Stimulated activated naive CD8-positive, alpha-beta T cell treated with anti-CD3 and anti-CD28 coated beads, Interleukin-15, Interleukin-2, amounts not matched to agents 100 ng/mL and 50 ng/mL, for 24 hours (primary cell): ENCODE measurements around the gene VPS51.
A peak's percentile ranks its signal among the peaks of the same experiment; 100 is the strongest.

Experiments
- H3K27ac Mint-ChIP-seq: one replicate; pipeline ENCODE4 v1.8.0; 2021; ENCODE audit warnings: mild to moderate bottlenecking, mixed read lengths
- H3K27me3 Mint-ChIP-seq: one replicate; pipeline ENCODE4 v1.8.0; 2021; ENCODE audit warnings: mixed read lengths
- H3K36me3 Mint-ChIP-seq: one replicate; pipeline ENCODE4 v1.8.0; 2021; ENCODE audit warnings: low read depth, mixed read lengths
- H3K4me1 Mint-ChIP-seq: one replicate; pipeline ENCODE4 v1.8.0; 2021; ENCODE audit warnings: low read depth, mixed read lengths
- H3K4me3 Mint-ChIP-seq: one replicate; pipeline ENCODE4 v1.8.0; 2021; ENCODE audit warnings: mild to moderate bottlenecking, mixed read lengths
- H3K9me3 Mint-ChIP-seq: one replicate; pipeline ENCODE4 v1.8.0; 2021; ENCODE audit warnings: mixed read lengths

The VPS51 gene

DNA sequence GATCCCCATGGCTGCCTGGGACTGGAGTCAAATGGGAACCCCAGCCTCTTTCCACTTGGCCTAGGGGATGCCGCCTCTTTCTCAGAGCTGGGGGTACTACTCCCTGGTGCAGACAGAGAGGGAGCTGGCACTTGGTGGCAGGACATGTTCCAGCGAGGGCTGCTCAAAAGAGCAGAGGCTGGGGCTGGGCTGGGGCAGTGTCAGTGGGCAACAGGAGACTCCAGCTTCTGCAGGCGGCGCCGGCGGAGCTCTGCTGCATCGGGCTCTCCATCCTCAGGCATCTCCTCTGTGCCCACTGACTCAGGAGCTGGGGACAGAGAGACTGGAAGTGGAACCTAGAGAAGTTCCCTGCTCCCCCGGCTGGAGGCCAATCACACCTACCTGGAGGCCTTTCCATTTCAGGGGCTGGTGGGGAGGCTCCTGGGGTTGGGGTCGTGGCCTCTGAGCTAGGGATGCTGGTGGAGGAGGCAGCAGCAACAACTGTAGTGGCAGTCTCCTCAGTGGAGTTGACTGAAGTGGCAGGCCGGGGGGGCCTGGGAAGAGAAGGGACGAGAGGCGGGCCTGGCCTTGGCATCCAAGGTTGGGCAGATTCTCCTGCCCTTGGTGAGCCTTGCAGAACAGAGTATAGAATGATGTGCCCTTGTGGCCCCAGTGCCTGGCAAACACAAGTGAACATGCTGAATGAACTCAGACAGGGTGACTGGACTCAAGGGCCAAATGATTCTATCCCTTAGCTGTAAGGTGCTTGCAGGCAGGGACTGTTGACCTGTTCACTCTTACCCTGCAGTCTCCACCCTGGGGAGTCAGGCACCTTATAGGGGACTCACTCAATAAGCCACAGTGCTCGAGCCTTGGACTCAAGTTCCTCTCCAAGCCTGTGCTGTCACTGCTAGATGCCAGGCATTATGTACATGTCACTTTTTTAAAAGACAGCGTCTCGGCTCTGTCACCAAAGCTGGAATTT is 32.5 kb downstream of the VPS51 start:
- H3K27me3 Mint-ChIP-seq: no peaks in the 10 kb centered on the region
- H3K27ac Mint-ChIP-seq: no peak overlapping the region
- H3K4me1 Mint-ChIP-seq: peaks cover 36% of the 10 kb centered on the region
- no peaks in the 10 kb centered on the region for H3K9me3 Mint-ChIP-seq
- no peak overlapping the region for H3K4me3 Mint-ChIP-seq
- peaks cover 33% of the 10 kb centered on the region for H3K36me3 Mint-ChIP-seq

DNA sequence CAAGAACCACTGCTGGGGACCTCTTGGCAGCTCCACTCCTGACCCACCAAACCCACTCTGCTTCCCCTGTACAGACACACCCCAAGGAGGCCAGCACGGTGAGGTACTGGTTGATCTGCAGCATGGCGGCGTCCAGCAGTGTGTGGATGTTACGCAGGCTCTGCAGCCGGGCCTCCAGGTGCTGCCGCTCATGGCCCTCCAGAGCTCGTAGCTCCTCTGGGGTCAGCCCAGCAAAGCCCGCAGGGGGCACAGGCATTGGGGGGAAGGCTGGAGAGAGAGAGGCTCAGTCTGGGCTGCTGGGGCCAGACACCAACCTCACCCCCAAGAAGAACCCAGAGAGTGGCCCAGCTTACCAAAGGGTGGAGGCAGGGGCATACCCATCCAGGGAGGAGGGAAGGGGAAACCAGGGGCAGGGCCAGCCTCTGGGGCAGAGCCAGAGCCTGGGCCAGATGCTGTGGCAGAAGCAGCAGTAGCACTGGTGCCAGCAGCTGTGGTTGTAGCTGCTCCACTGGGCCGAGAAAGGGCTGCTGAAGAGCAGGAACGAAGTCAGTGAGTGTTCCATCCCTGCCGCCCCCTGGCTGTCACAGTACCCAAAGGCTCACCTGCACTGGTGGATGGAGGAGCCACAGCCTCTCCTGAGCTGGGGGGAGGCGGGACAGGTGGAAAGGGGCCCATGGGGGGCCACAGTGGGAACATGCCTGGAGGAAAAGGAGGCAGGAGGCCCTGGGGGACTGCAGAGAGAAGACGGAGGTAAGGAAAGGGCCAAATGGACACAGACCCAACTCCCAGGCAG is 33.8 kb downstream of the VPS51 start:
- Mint-ChIP-seq H3K36me3 (peaks cover 26% of the 10 kb centered on the region), H3K9me3 (no peaks in the 10 kb centered on the region), H3K4me1 (peaks cover 34% of the 10 kb centered on the region), H3K27me3 (no peaks in the 10 kb centered on the region), H3K27ac (no peak overlapping the region), H3K4me3 (no peak overlapping the region)

DNA sequence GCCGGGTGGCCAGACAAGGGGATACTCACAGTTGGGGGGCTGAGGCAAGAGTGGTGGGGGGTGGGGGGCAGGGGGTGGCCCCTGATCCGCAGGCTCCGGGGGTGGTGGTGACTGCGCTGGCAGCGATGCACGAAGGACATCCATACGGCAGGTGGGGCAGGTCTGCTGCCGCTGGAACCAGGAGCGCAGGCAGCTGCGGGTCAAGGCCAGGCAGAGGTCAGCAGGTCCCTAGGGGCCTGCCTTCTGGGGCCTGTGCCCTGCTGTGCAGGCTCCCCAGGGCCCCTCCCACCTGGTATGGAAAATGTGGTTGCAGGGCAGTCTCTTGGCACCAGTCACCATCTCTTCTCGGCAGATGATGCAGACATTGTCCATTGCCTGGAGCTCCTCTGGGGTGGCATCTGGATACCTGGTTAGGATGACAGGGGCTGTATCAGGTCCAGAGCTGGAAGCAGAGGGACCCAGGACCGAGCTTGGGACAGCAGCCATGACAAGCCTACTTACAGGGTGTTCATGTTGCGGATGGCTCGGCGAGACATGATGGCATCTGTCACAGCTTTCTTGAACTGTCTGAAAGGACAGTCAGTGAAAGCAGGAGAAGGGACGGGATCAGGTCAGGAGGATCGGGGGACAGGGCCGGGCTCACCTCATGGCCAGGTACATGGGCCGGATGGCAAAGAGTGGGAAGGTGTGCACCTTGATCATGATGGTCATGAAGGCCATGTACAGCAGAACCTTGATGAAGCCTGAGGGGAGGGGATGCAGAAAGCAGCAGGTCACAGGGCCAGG is 34.8 kb downstream of the VPS51 start:
- Mint-ChIP-seq H3K27ac (no peak overlapping the region), H3K4me1 (peaks cover 43% of the 10 kb centered on the region), H3K36me3 (peaks cover 22% of the 10 kb centered on the region), H3K9me3 (no peaks in the 10 kb centered on the region), H3K27me3 (no peaks in the 10 kb centered on the region), H3K4me3 (no peak overlapping the region)

- H3K27me3 Mint-ChIP-seq: no peaks in the 10 kb centered on the region
- peaks cover 49% of the 10 kb centered on the region for H3K4me1 Mint-ChIP-seq
- H3K9me3 Mint-ChIP-seq: no peaks in the 10 kb centered on the region
- peaks cover 19% of the 10 kb centered on the region for H3K36me3 Mint-ChIP-seq
- H3K4me3 Mint-ChIP-seq: no peak overlapping the region
- H3K27ac Mint-ChIP-seq: no peak overlapping the region
Measured at GRCh38 chr11:65131417-65131776, 35.4 kb downstream of the VPS51 start.

DNA sequence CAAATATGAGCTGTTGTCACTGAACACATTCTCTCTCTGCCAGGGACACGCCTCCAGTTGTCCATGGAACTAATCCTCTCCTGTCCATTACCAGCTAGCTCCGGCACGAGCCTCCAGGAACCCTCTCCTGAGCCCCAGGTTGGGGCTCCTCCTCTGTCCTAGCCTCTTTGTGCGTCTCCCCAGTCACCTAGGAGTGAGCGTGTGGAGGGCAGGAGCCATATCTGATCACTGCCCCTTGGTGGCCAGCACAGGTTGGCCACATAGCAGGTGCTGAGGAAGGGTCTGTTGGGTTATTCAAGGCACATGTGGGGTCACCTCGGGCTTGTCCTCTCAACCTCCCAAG is 35.9 kb downstream of the VPS51 start:
- Mint-ChIP-seq H3K9me3 (no peaks in the 10 kb centered on the region), H3K27ac (no peak overlapping the region), H3K27me3 (no peaks in the 10 kb centered on the region), H3K4me1 (peaks cover 53% of the 10 kb centered on the region), H3K36me3 (peaks cover 14% of the 10 kb centered on the region), H3K4me3 (no peak overlapping the region)

GRCh38 chr11:65132238-65132987 is 36.4 kb downstream of the VPS51 start:
- H3K36me3 Mint-ChIP-seq: peaks cover 9% of the 10 kb centered on the region
- H3K9me3 Mint-ChIP-seq: no peaks in the 10 kb centered on the region
- peak overlapping the region; percentile 100 for H3K27ac Mint-ChIP-seq
- H3K4me3 Mint-ChIP-seq: peak overlapping the region; percentile 99
- H3K4me1 Mint-ChIP-seq: peaks cover 54% of the 10 kb centered on the region
- no peaks in the 10 kb centered on the region for H3K27me3 Mint-ChIP-seq

- H3K9me3 Mint-ChIP-seq: no peaks in the 10 kb centered on the region
- peak overlapping the region; percentile 99 for H3K4me3 Mint-ChIP-seq
- peaks cover 54% of the 10 kb centered on the region for H3K4me1 Mint-ChIP-seq
- H3K27me3 Mint-ChIP-seq: no peaks in the 10 kb centered on the region
- H3K27ac Mint-ChIP-seq: peak overlapping the region; percentile 100
- H3K36me3 Mint-ChIP-seq: peaks cover 7% of the 10 kb centered on the region
Measured at GRCh38 chr11:65132988-65133700, 37.1 kb downstream of the VPS51 start.

- Mint-ChIP-seq H3K4me3 (peak overlapping the region; percentile 99), H3K9me3 (no peaks in the 10 kb centered on the region), H3K36me3 (peaks cover 7% of the 10 kb centered on the region), H3K27ac (peak overlapping the region; percentile 100), H3K27me3 (no peaks in the 10 kb centered on the region), H3K4me1 (peaks cover 54% of the 10 kb centered on the region)
Measured at GRCh38 chr11:65133724-65134123, 37.7 kb downstream of the VPS51 start.

DNA sequence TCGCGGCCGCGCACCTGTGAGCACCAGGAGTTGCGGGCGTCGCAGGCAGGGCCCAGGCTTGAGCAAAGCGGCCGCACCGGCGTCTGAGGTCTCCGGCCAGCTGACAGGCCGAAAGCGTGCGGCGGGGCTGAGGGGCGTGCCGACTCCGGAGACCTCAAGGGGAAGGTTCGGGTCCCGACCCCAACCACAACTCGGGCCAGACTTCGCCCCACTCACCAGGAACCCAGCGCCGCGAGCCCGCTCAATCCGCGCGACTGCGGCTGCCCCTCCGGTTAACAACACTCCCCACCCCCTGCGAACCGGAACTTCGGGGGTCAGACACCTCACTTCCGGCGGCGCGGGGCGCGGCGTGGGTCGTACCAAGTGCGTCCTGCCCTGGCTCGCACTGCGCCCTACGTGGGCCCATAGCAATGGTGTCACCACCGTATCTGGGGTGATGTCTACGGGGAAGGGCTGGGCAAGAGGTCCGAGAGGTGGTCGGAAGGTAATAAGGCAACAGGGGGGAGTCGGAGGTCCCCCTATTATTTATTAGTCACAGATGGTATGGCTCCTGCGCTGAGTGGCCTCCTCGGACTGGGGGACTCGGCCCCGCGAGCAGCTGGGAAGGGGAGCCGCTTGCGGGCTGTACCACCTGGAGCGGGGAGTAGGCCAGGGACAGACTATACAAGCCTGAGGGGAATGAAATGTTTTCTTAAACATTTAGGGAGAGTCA is 38.4 kb downstream of the VPS51 start, which contains the start of gene SYVN1:
TSS of gene SYVN1 (minus strand) at position 280 of the 712 bp plus-strand sequence. CDS start 918 bp downstream, outside the sequence.
- peaks cover 7% of the 10 kb centered on the region for H3K36me3 Mint-ChIP-seq
- H3K4me3 Mint-ChIP-seq: peak within 1 kb of the TSS; percentile 99
- no peaks in the 10 kb centered on the region for H3K27me3 Mint-ChIP-seq
- peaks cover 54% of the 10 kb centered on the region for H3K4me1 Mint-ChIP-seq
- peak within 1 kb of the TSS; percentile 100 for H3K27ac Mint-ChIP-seq
- no peaks in the 10 kb centered on the region for H3K9me3 Mint-ChIP-seq

GRCh38 chr11:65134952-65135632 is 39.1 kb downstream of the VPS51 start:
- H3K4me3 Mint-ChIP-seq: peak overlapping the region; percentile 99
- H3K4me1 Mint-ChIP-seq: peaks cover 54% of the 10 kb centered on the region
- H3K27ac Mint-ChIP-seq: peak overlapping the region; percentile 100
- no peaks in the 10 kb centered on the region for H3K9me3 Mint-ChIP-seq
- H3K36me3 Mint-ChIP-seq: peaks cover 7% of the 10 kb centered on the region
- H3K27me3 Mint-ChIP-seq: no peaks in the 10 kb centered on the region

GRCh38 chr11:65135633-65136145 is 39.7 kb downstream of the VPS51 start:
- Mint-ChIP-seq H3K36me3 (peaks cover 7% of the 10 kb centered on the region), H3K4me3 (peak overlapping the region; percentile 99), H3K9me3 (no peaks in the 10 kb centered on the region), H3K27me3 (no peaks in the 10 kb centered on the region), H3K4me1 (peaks cover 50% of the 10 kb centered on the region), H3K27ac (peak overlapping the region; percentile 100)

DNA sequence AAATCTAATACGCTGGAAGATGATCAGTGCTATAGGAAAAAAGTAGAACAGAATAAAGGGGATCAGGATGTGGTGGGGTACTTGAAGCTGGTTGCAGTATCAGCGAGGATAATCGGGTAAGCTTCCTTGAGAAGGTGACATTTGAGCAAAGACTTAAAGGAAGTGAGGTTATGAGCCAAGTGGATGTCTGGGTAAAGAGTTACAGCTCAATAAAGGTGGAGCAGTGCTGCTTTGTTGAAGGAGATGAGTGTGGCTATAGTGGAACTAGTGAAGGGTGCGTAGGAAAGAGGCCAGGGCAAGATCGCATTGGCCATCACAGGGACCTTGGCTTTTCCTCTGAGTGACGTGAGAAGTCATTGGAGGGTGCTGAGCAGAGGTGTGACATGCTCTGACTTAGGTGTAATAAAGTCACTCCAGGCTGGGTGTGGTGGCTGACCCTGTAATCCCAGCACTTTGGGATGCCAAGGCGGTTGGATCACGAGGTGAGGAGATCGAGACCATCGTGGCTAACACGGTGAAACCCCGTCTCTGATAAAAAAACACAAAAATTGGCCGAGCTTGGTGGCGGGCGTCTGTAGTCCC is 40.6 kb downstream of the VPS51 start:
- peak overlapping the region; percentile 100 for H3K27ac Mint-ChIP-seq
- peak overlapping the region; percentile 99 for H3K4me3 Mint-ChIP-seq
- H3K9me3 Mint-ChIP-seq: no peaks in the 10 kb centered on the region
- H3K27me3 Mint-ChIP-seq: no peaks in the 10 kb centered on the region
- H3K4me1 Mint-ChIP-seq: peaks cover 46% of the 10 kb centered on the region
- no peaks in the 10 kb centered on the region for H3K36me3 Mint-ChIP-seq
